ENCODE measurements around the gene OSR1. TPM values are rescaled to one million over a fixed set of nuclear protein-coding genes. Genes with fewer than 3 reads are reported as not detected.
"Not testable (repeated sequence)": the region's sequence is repeated elsewhere in the genome, so short reads cannot be mapped to it uniquely, and the experiment has no call there.

The OSR1 gene
- total RNA-seq, 1 donor from 2014 or later, result 10.4 TPM

DNA sequence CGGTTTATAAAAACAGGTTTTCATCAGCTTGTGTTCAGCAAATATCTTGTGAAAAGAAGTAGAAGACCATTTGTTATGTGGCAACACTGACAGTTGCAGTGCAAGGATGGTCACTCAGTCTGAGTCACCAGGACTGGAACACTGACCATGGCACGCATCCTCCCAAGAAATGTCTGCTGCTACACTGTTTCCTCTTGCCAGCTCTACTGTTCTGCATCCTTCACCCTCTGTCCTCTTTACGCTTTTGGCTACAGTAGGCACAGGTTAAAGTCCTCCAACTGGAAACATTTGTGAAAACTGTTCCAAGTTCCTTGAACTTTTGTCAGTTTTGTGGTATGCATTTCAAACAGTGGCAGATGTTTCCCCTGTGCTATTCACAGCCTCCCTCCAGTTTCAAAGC lies 39.4 kb downstream of the OSR1 start:
- Histone ChIP-seq H3K4me3 (ENCODE audit: low read length in 3 of 3) (no peak overlapping the region), H3K27me3 (ENCODE audit: control insufficient read depth in 3 of 3, insufficient read depth in 3 of 3, low read length in 3 of 3) (no peaks in the 10 kb centered on the region), H3K36me3 (ENCODE audit: control insufficient read depth in 3 of 3, insufficient read depth in 3 of 3, low read length in 3 of 3) (no peaks in the 10 kb centered on the region), H3K27ac (ENCODE audit: low read depth, low read length) (no peak overlapping the region), H3K4me1 (ENCODE audit: control insufficient read depth in 3 of 3, insufficient read depth in 3 of 3, low read length in 3 of 3) (no peaks in the 10 kb centered on the region), H3K9me3 (ENCODE audit: control insufficient read depth in 3 of 3, low read length in 3 of 3) (no peaks in the 10 kb centered on the region), H3K9ac (ENCODE audit: low read depth in 1 of 3, low read length in 3 of 3) (no peak overlapping the region)

DNA sequence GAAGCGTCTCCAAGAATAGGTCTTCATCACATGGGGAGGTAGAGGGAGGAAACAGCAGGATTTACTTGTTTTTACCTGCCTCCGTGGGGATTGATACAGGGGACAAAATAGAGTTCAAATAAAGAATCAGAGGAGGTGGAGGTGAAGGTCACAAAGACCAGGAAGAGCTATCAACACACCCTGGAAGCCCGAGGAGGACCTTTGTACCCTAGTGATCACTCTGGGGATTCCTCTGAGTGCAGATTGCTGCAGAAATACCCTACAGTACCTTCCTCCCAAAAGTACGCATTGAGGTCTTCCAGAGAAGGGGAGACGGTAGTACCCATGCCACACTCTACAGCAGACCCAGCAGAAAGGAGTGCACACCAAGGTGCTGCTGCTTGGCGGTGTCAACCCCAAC lies 44.9 kb downstream of the OSR1 start:
- Histone ChIP-seq H3K9ac (ENCODE audit: low read depth in 1 of 3, low read length in 3 of 3) (no peak overlapping the region), H3K4me3 (ENCODE audit: low read length in 3 of 3) (no peak overlapping the region), H3K27ac (ENCODE audit: low read depth, low read length) (no peak overlapping the region), H3K27me3 (ENCODE audit: control insufficient read depth in 3 of 3, insufficient read depth in 3 of 3, low read length in 3 of 3) (no peaks in the 10 kb centered on the region), H3K36me3 (ENCODE audit: control insufficient read depth in 3 of 3, insufficient read depth in 3 of 3, low read length in 3 of 3) (peaks cover 0 to 2% (median 0%) of the 10 kb centered on the region in 3 donors), H3K4me1 (ENCODE audit: control insufficient read depth in 3 of 3, insufficient read depth in 3 of 3, low read length in 3 of 3) (no peaks in the 10 kb centered on the region), H3K9me3 (ENCODE audit: control insufficient read depth in 3 of 3, low read length in 3 of 3) (no peaks in the 10 kb centered on the region)

- Histone ChIP-seq H3K9me3 (ENCODE audit: control insufficient read depth in 3 of 3, low read length in 3 of 3) (no peaks in the 10 kb centered on the region), H3K27ac (ENCODE audit: low read depth, low read length) (no peak overlapping the region), H3K9ac (ENCODE audit: low read depth in 1 of 3, low read length in 3 of 3) (no peak overlapping the region), H3K36me3 (ENCODE audit: control insufficient read depth in 3 of 3, insufficient read depth in 3 of 3, low read length in 3 of 3) (peaks cover 0 to 2% (median 0%) of the 10 kb centered on the region in 3 donors), H3K4me1 (ENCODE audit: control insufficient read depth in 3 of 3, insufficient read depth in 3 of 3, low read length in 3 of 3) (no peaks in the 10 kb centered on the region), H3K4me3 (ENCODE audit: low read length in 3 of 3) (no peak overlapping the region), H3K27me3 (ENCODE audit: control insufficient read depth in 3 of 3, insufficient read depth in 3 of 3, low read length in 3 of 3) (no peaks in the 10 kb centered on the region)
These were observed 45.5 kb downstream of the OSR1 start for GRCh38 chr2:19312949-19313348.

DNA sequence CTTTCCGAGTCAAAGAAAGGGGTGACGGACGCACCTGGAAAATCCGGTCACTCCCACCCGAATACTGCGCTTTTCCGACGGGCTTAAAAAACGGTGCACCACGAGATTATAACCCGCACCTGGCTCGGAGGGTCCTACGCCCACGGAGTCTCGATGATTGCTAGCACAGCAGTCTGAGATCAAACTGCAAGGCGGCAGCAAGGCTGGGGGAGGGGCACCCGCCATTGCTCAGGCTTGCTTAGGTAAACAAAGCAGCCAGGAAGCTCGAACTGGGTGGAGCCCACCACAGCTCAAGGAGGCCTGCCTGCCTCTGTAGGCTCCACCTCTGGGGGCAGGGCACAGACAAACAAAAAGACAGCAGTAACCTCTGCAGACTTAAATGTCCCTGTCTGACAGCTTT lies 52.4 kb downstream of the OSR1 start:
- not testable (repeated sequence) for H3K36me3 ChIP-seq (ENCODE audit: control insufficient read depth in 3 of 3, insufficient read depth in 3 of 3, low read length in 3 of 3); H3K9me3 ChIP-seq (ENCODE audit: control insufficient read depth in 3 of 3, low read length in 3 of 3); H3K4me1 ChIP-seq (ENCODE audit: control insufficient read depth in 3 of 3, insufficient read depth in 3 of 3, low read length in 3 of 3); H3K4me3 ChIP-seq (ENCODE audit: low read length in 3 of 3); H3K9ac ChIP-seq (ENCODE audit: low read depth in 1 of 3, low read length in 3 of 3); H3K27ac ChIP-seq (ENCODE audit: low read depth, low read length); H3K27me3 ChIP-seq (ENCODE audit: control insufficient read depth in 3 of 3, insufficient read depth in 3 of 3, low read length in 3 of 3)

GRCh38 chr2:19305400-19306055 lies 52.9 kb downstream of the OSR1 start:
- not testable (repeated sequence) for H3K27ac ChIP-seq (ENCODE audit: low read depth, low read length); H3K27me3 ChIP-seq (ENCODE audit: control insufficient read depth in 3 of 3, insufficient read depth in 3 of 3, low read length in 3 of 3)

GRCh38 chr2:19301706-19302105 lies 56.7 kb downstream of the OSR1 start:
- Histone ChIP-seq H3K4me1 (ENCODE audit: control insufficient read depth in 3 of 3, insufficient read depth in 3 of 3, low read length in 3 of 3) (no peaks in the 10 kb centered on the region), H3K9ac (ENCODE audit: low read depth in 1 of 3, low read length in 3 of 3) (no peak overlapping the region), H3K27me3 (ENCODE audit: control insufficient read depth in 3 of 3, insufficient read depth in 3 of 3, low read length in 3 of 3) (no peaks in the 10 kb centered on the region), H3K27ac (ENCODE audit: low read depth, low read length) (no peak overlapping the region), H3K9me3 (ENCODE audit: control insufficient read depth in 3 of 3, low read length in 3 of 3) (no peaks in the 10 kb centered on the region), H3K4me3 (ENCODE audit: low read length in 3 of 3) (no peak overlapping the region), H3K36me3 (ENCODE audit: control insufficient read depth in 3 of 3, insufficient read depth in 3 of 3, low read length in 3 of 3) (no peaks in the 10 kb centered on the region)

More at GRCh38 chr2:19305400-19306055, 52.9 kb downstream of the OSR1 start:
- not testable (repeated sequence) for H3K9me3 ChIP-seq (ENCODE audit: control insufficient read depth in 3 of 3, low read length in 3 of 3); H3K4me1 ChIP-seq (ENCODE audit: control insufficient read depth in 3 of 3, insufficient read depth in 3 of 3, low read length in 3 of 3); H3K9ac ChIP-seq (ENCODE audit: low read depth in 1 of 3, low read length in 3 of 3); H3K36me3 ChIP-seq (ENCODE audit: control insufficient read depth in 3 of 3, insufficient read depth in 3 of 3, low read length in 3 of 3); H3K4me3 ChIP-seq (ENCODE audit: low read length in 3 of 3)

Small RNA genes lying within 50 kb of the gene (small RNA-seq; reads per million reads assigned to genes)
- gene MIR4757, result 0.12 reads per million
